Measurements from ENCODE around the gene COL4A1. TPM values are rescaled to one million over a fixed set of nuclear protein-coding genes. Genes with fewer than 3 reads are reported as not detected.

Gene COL4A1
- total RNA-seq, 4 donors from 2014 or later: 278 to 618 (median 440) TPM

DNA sequence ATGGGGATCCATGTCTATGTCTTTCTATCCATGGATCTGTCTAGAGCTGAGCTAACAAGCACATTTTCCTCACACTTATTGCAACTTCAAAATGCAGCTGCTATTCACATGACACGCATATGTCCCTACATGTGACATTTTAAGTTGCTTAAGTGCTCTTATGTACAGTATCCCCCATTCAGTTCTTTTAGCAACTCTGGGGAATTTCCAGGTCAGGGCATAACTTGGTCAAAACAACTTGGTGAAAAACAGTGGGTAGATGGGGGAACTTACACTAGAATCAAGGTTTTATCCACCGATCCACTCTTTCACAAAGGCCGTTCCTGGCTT is 73.0 kb downstream of the COL4A1 start:
- H3K4me3 ChIP-seq: no peak overlapping the region
- H3K27ac ChIP-seq: peak overlapping the region; percentile 52 to 99 (median 63)
- no peaks in the 10 kb centered on the region for H3K27me3 ChIP-seq
- H3K4me1 ChIP-seq: peaks cover 26 to 83% (median 41%) of the 10 kb centered on the region in 3 donors
- TF ChIP-seq POLR2AphosphoS5 (IDR thresholded peaks at IDR 0.05) (no peak), EP300 (IDR thresholded peaks at IDR 0.05) (no peak), POLR2A (IDR thresholded peaks at IDR 0.05) (no peak), CTCF (IDR thresholded peaks at IDR 0.05) (no peak)
- peaks cover 0 to 15% of the 10 kb centered on the region in 2 donors for H3K36me3 ChIP-seq
- H3K9me3 ChIP-seq: no peaks in the 10 kb centered on the region
- 40 to 80% methylated on average over 1 to 2 of the region's 3 CpGs for WGBS, 2 donors (ENCODE audit: low coverage in 1 of 2)
- ATAC-seq: no peak

GRCh38 chr13:110233181-110233950 is 73.6 kb downstream of the COL4A1 start:
- H3K27ac ChIP-seq: peak overlapping the region; percentile 52 to 99 (median 63)
- 33 to 40% methylated on average over 19 of the region's 20 CpGs for WGBS, 2 donors (ENCODE audit: low coverage in 1 of 2)
- TF ChIP-seq POLR2AphosphoS5 (IDR thresholded peaks at IDR 0.05) (peak; percentile 64), EP300 (IDR thresholded peaks at IDR 0.05) (no peak)
- no peaks in the 10 kb centered on the region for H3K27me3 ChIP-seq
- peaks cover 21 to 83% (median 35%) of the 10 kb centered on the region in 3 donors for H3K4me1 ChIP-seq
- peak overlapping the region in 1 of 2 donors; percentile 14 for H3K4me3 ChIP-seq
- no peaks in the 10 kb centered on the region for H3K9me3 ChIP-seq
- H3K36me3 ChIP-seq: peaks cover 0 to 15% of the 10 kb centered on the region in 2 donors
- ATAC-seq: peak; percentile 72

- ATAC-seq: peak; percentile 66
- H3K9me3 ChIP-seq: no peaks in the 10 kb centered on the region
- no peak for TF ChIP-seq EP300 (IDR thresholded peaks at IDR 0.05)
- TF ChIP-seq POLR2AphosphoS5 (IDR thresholded peaks at IDR 0.05): no peak
- TF ChIP-seq POLR2A (IDR thresholded peaks at IDR 0.05): no peak
- TF ChIP-seq CTCF (IDR thresholded peaks at IDR 0.05): no peak
- H3K27ac ChIP-seq: peak overlapping the region; percentile 52 to 99 (median 63)
- H3K27me3 ChIP-seq: no peaks in the 10 kb centered on the region
- peaks cover 15 to 83% (median 29%) of the 10 kb centered on the region in 3 donors for H3K4me1 ChIP-seq
- WGBS, 2 donors (ENCODE audit: low coverage in 1 of 2): 40 to 54% methylated on average over 10 of the region's 11 CpGs
- H3K4me3 ChIP-seq: peak overlapping the region in 1 of 2 donors; percentile 14
- peaks cover 0 to 15% of the 10 kb centered on the region in 2 donors for H3K36me3 ChIP-seq
Observed at GRCh38 chr13:110232756-110233155, 74.2 kb downstream of the COL4A1 start.

GRCh38 chr13:110232142-110232541 is 74.8 kb downstream of the COL4A1 start:
- peaks cover 0 to 15% of the 10 kb centered on the region in 2 donors for H3K36me3 ChIP-seq
- H3K4me3 ChIP-seq: no peak overlapping the region
- peaks cover 13 to 83% (median 23%) of the 10 kb centered on the region in 3 donors for H3K4me1 ChIP-seq
- TF ChIP-seq POLR2A (IDR thresholded peaks at IDR 0.05): no peak
- TF ChIP-seq POLR2AphosphoS5 (IDR thresholded peaks at IDR 0.05): no peak
- no peak for TF ChIP-seq EP300 (IDR thresholded peaks at IDR 0.05)
- TF ChIP-seq CTCF (IDR thresholded peaks at IDR 0.05): no peak
- H3K27ac ChIP-seq: peak overlapping the region in 3 of 4 donors; percentile 52 to 99 (median 58)
- no peak for ATAC-seq
- no peaks in the 10 kb centered on the region for H3K27me3 ChIP-seq
- WGBS, 2 donors (ENCODE audit: low coverage in 1 of 2): 33 to 56% methylated on average over 2 to 5 of the region's 5 CpGs
- H3K9me3 ChIP-seq: no peaks in the 10 kb centered on the region

- ATAC-seq: no peak
- H3K4me1 ChIP-seq: peaks cover 7 to 83% (median 17%) of the 10 kb centered on the region in 3 donors
- H3K27ac ChIP-seq: peak overlapping the region in 3 of 4 donors; percentile 52 to 99 (median 58)
- TF ChIP-seq POLR2A (IDR thresholded peaks at IDR 0.05) (no peak), CTCF (IDR thresholded peaks at IDR 0.05) (no peak), POLR2AphosphoS5 (IDR thresholded peaks at IDR 0.05) (no peak), EP300 (IDR thresholded peaks at IDR 0.05) (no peak)
- peaks cover 0 to 11% of the 10 kb centered on the region in 2 donors for H3K36me3 ChIP-seq
- WGBS, 2 donors (ENCODE audit: low coverage in 1 of 2): 89 to 90% methylated on average over 7 to 14 of the region's 16 CpGs
- H3K27me3 ChIP-seq: no peaks in the 10 kb centered on the region
- no peak overlapping the region for H3K4me3 ChIP-seq
- no peaks in the 10 kb centered on the region for H3K9me3 ChIP-seq
Observed at GRCh38 chr13:110231348-110232047, 75.5 kb downstream of the COL4A1 start.

All from gastroesophageal sphincter (tissue), 4 donors.